HG03378 (cell line): ENCODE measurements around the gene FAM53B.

Experiments used
- ATAC-seq: cut with Tn5 transposase; IDR thresholded peaks from one replicate; pipeline ENCODE4 v1.9.1; 2021; ENCODE audit warnings: mild to moderate bottlenecking, moderate library complexity; ENCODE audit not compliant: unreplicated experiment

Gene FAM53B

DNA sequence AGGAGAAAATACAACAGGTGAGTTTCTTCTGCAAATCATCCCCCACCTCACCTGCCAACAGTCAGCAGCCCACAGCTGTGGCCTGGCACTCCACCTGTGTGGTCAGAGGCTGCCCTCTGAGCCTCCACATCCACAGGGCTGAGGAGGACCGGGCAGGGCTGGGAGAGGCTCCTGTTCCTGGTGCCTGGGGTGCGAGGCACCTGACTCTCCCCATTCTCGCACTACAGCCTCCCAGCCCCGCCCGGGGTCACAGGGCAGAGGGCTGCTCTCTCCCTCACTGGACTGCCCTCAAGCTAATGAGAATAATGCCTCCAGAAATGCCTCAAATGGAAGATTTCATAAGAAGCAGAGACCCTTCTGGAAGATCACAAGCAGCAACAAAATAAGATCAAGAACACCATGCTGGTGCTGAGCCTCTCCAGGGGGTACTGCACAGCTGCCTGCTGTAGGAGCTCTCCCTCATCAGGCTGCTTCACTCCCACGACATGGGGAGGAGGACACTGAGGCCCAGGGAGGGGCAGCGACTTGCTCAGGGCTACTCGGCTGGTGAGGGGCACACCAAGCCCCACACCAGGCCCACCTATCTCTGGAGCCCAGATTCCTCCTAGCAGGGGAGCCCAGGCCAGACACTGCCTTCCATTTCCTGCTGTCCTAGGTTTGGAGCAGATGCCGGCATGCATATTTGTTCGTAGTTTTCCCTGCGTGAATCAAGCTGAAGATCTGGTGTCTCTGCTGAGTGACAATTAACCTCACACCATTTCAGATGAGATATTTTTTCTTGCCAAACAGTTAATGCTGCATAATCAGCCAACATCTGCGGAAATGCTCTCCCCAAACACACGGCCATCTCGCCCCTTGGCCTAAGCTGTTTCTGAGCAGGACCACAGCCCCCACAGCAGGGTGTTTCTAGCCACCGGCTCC is 76.5 kb downstream of the FAM53B start:
- no peak for ATAC-seq

- no peak for ATAC-seq
Measured at GRCh38 chr10:124666494-124666893, 77.7 kb downstream of the FAM53B start.

GRCh38 chr10:124665980-124666379 is 78.2 kb downstream of the FAM53B start:
- no peak for ATAC-seq

- ATAC-seq, result no peak
Measured at GRCh38 chr10:124665558-124665957, 78.6 kb downstream of the FAM53B start.

GRCh38 chr10:124665091-124665490 is 79.1 kb downstream of the FAM53B start:
- no peak for ATAC-seq

DNA sequence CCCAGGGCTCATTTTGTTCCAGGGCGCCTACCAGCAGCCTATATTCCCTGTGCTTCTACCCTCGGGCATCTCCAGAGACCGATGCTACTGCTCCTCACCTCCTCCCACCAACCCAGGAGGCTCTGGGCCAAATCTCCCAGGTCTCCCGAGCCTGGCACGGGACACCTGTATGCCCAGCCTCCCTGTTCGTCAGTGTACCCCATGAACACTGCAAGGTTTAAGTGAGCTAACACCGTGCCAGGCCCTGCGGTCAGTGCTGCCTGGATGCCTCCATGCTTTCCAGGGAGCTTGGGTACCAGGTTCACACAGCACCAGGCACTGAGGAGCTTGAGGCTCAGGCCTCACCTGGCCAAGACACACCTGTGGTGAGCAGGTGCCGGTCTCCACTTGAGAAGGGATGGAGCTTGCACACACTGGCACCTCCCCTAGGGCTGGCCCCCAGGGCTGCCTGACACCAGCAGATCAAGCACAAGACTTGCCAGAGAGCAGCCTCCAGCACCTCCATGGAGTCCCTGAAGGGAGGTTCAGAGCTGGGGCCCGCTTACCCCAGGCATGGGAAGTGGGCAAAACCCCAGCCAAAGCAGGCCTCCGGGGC is 80.3 kb downstream of the FAM53B start:
- ATAC-seq, result no peak

GRCh38 chr10:124663228-124663627 is 81.0 kb downstream of the FAM53B start:
- no peak for ATAC-seq

- ATAC-seq, result no peak
Measured at GRCh38 chr10:124661660-124662180, 82.5 kb downstream of the FAM53B start.

GRCh38 chr10:124660404-124661125 is 83.6 kb downstream of the FAM53B start:
- no peak for ATAC-seq

DNA sequence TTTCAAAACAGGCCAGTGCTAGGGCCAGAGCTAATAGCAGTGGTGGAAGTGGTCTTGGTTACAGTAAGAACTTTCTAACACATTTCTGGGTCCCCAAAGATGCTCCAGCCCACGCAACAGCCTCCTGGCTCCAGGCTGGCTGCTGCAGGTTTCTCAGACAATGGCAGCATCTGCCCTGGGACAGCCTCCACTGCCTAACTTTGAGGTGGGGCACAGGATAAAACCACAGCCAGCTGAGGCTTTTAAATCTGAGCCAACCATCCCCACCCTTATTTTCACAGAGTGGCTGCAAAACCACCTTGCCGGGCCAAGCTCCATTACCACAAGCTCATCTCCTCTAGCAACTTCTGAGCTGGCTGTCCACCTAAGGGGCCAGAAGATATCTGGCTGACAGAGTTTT is 84.8 kb downstream of the FAM53B start:
- no peak for ATAC-seq

- ATAC-seq, result no peak
Measured at GRCh38 chr10:124658591-124659242, 85.5 kb downstream of the FAM53B start.

- ATAC-seq, result no peak
Measured at GRCh38 chr10:124657806-124658205, 86.4 kb downstream of the FAM53B start.

DNA sequence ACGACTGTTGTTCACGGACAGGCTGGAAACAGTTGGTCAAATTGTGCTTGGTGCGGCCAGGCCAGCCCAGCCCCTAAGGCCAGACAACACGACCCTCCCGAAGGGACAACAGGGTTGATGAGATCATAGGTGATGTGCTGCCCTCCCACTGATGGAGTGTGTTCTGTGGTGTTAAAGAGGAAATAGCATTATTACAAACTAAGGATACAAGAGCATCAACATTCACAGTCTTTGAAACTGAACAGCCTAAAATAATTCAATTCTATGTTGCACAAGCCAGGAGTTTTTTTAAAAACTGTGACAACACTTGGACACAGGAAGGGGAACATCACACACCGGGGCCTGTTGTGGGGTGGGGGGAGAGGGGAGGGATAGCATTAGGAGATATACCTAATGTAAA is 87.6 kb downstream of the FAM53B start:
- no peak for ATAC-seq

DNA sequence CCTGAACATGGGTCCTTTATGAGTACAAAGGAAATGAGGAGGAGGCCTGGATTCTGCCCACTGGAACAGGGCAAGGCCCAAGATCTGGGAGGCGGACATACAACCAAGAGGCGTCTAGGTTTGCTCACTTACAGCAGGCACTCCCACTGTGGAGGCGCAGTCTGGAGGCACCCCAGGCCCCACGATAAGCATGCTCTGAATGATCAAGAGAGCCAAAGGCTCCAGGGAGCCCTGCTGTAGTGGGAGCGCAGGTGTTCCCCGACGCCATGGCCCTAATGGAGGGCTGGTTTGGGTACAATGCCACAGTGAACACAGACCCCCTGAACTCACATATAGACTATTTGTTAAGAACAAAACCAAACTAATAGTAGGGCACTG is 88.1 kb downstream of the FAM53B start:
- no peak for ATAC-seq

DNA sequence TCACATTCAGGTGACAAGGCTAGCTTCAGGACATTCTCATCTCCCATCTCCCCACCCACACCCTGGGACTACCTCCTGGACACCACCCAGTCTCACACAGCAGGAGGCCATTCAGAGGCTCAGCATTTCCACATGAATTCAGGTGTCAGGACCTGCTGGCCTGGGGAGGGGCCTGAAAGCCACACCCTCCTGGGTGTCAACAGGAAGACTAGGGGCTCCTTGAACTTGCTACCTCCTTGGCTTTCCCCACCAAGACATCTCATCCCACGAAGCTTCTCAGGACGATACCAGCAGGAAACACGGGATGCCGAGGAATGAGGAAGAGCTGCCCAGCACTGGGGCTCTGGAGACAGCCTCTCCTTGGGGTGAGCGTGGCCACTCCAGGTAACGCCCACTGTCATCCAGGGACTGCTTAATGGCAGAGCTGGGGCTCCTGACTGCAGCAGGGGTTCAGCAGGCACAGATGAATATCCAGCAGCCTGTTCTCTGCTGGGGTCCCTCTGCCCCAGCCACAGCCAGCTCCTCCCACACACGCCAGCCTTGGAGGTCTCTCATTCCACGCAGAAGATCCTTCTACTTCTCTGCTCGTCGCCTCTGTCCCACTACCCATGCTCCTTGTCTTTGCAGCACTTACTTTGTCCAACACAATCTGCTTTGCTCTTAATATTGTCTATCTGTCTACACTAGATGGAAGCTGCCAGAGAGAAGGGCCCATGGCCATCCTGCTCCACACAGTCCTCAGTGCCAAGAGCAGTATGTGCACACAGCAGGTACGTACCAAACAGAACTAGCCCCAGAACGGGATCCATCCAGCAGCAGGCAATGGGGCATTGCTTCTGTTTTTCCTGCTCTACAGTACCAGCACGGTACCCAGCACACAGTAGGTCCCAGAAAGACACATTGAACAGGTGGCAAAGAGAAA is 88.7 kb downstream of the FAM53B start:
- ATAC-seq, result no peak

GRCh38 chr10:124654686-124655085 is 89.5 kb downstream of the FAM53B start:
- no peak for ATAC-seq

DNA sequence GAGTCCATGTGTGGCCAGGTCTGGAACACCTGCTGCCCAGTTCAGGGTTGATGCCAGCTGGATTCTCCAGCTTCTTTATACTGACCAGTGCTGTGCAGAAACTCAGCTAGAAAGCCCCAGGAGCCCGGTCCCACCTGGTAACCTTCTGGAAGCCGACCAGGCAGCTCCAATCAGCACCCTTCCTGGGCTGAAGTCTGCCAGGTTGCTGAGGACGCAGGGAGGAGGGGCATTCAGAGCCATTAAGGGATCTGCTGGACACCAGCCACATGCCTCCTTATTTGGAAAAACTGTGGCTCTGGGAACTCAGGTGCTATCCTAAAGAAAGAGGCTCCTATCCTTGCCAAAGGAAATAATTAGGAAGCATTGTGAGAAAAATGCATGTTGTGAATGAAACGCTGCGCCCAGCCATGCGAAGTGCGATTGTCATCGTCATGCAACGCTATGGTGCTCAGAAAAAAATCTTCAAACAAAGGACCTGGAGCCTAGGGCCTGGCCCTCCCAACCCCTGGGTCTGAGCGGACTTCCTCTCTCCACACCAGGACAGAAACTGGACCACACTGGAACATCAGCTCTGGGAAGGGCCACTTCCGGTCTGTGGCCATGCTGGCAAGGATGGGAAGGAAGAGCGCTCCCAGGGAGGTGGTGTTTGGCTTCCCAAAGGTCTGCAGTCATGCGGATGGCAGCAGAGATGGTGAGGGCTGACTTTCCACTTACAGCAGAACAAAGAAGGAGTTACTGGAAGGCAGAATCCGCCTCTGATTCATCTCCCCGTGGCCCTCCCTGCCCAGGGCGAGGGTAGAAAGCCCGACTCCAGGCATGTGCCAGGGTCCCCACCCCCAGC is 90.1 kb downstream of the FAM53B start:
- no peak for ATAC-seq

DNA sequence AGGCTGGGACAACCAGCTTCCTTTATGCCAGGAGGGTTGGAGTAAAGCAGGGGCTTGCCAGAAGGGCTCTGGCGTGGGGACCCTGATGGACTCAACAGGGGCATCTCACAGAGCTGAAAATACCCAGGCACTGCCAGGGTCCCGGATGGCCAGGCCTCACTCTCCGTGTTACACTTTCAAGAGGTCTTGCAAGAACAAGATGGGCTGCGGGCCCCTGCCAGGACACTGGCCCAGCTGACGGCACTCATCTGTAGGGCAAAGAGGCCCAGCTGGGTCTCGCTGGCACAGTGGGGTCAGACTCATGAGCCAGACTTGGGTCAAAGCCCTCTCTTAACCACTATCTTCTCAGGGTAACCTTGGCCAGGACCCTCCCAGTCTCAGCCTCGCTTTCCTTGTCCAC is 90.9 kb downstream of the FAM53B start:
- no peak for ATAC-seq

DNA sequence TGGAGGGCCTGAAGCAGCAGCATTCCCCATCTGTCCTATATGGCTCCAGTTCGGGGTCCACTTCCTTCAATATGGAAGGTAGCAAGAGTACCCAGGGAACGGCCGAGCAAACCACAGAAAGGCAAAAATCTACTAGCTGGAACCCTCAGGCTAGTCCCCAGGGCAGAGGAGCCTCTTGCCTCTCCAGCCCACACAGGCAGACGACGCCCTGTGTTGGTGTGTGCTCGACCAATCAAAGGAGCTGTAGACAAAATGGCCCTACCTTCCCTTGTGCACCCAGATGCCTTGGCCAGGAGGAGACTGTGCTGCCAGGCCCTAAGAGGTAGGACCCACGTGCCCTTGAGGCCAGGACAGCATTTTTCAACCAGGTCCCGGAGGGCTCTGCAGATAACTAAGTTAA is 91.5 kb downstream of the FAM53B start:
- no peak for ATAC-seq
